HG03196 (cell line): ENCODE measurements around the gene GALK2.

Experiments
- ATAC-seq: cut with Tn5 transposase; IDR thresholded peaks from one replicate; pipeline ENCODE4 v1.9.1; 2021; ENCODE audit not compliant: unreplicated experiment

Gene GALK2

GRCh38 chr15:49278751-49279150 lies 108.7 kb downstream of the GALK2 start:
- ATAC-seq, result no peak

GRCh38 chr15:49279521-49280456 lies 109.7 kb downstream of the GALK2 start:
- no peak for ATAC-seq

- ATAC-seq, result no peak
Observed at GRCh38 chr15:49282366-49282765, 112.3 kb downstream of the GALK2 start.

GRCh38 chr15:49286649-49287404 lies 116.8 kb downstream of the GALK2 start:
- no peak for ATAC-seq

- no peak for ATAC-seq
Observed at GRCh38 chr15:49287481-49287880, 117.4 kb downstream of the GALK2 start.

- ATAC-seq, result no peak
Observed at GRCh38 chr15:49288391-49288790, 118.3 kb downstream of the GALK2 start.

GRCh38 chr15:49290191-49290590 lies 120.1 kb downstream of the GALK2 start:
- ATAC-seq, result no peak

GRCh38 chr15:49293941-49294340 lies 123.9 kb downstream of the GALK2 start:
- ATAC-seq, result no peak

- ATAC-seq, result no peak
Observed at GRCh38 chr15:49296258-49296657, 126.2 kb downstream of the GALK2 start.

GRCh38 chr15:49297584-49297983 lies 127.5 kb downstream of the GALK2 start:
- no peak for ATAC-seq

GRCh38 chr15:49300856-49301255 lies 130.8 kb downstream of the GALK2 start:
- ATAC-seq, result no peak

GRCh38 chr15:49301562-49301961 lies 131.5 kb downstream of the GALK2 start:
- ATAC-seq, result no peak

- no peak for ATAC-seq
Observed at GRCh38 chr15:49303003-49303402, 133.0 kb downstream of the GALK2 start.

GRCh38 chr15:49306551-49306950 lies 136.5 kb downstream of the GALK2 start:
- no peak for ATAC-seq

- ATAC-seq, result no peak
Observed at GRCh38 chr15:49308686-49309085, 138.6 kb downstream of the GALK2 start.

GRCh38 chr15:49309889-49310288 lies 139.8 kb downstream of the GALK2 start:
- ATAC-seq, result no peak

GRCh38 chr15:49313650-49314049 lies 143.6 kb downstream of the GALK2 start:
- ATAC-seq, result no peak

- no peak for ATAC-seq
Observed at GRCh38 chr15:49314716-49315115, 144.7 kb downstream of the GALK2 start.

- ATAC-seq, result no peak
Observed at GRCh38 chr15:49315391-49315823, 145.4 kb downstream of the GALK2 start.

GRCh38 chr15:49320351-49320750 lies 150.3 kb downstream of the GALK2 start:
- ATAC-seq, result no peak

GRCh38 chr15:49323207-49323606 lies 153.2 kb downstream of the GALK2 start:
- ATAC-seq, result no peak

GRCh38 chr15:49327927-49328326 lies 157.9 kb downstream of the GALK2 start:
- no peak for ATAC-seq
